SIG-M5 treated with dmso at 0.1 percent for 504 hours (cell line): Measurements from ENCODE around the gene RABGEF1.
A peak's percentile ranks its signal among the peaks of the same experiment; 100 is the strongest.
"Not testable (repeated sequence)": the region's sequence is repeated elsewhere in the genome, so short reads cannot be mapped to it uniquely, and the experiment has no call there.

Source experiments
- DNase-seq: peaks from one replicate; lab custom pipeline; 2025; ENCODE audit not compliant: unreplicated experiment; lab: John Stamatoyannopoulos, UW

Gene RABGEF1

DNA sequence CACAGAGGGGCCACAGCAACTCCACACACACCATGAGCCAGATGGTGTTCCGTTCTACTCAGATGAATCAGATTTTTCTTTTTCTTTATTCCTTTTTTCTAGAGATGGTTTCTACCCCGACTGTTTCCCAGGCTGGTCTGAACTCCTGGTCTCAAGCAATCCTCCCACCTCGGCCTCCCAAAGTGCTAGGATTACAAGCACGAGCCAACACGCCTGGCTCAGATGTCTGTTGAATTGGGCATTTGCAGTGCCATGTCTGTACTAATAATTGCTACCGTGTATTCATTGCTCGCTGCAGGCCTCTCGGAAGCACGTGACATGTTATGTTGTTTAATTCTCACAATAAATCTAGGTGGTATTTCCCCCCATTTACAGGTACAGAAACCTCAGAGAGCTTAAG, 67.2 kb downstream of the RABGEF1 start:
- no peak for DNase-seq

DNA sequence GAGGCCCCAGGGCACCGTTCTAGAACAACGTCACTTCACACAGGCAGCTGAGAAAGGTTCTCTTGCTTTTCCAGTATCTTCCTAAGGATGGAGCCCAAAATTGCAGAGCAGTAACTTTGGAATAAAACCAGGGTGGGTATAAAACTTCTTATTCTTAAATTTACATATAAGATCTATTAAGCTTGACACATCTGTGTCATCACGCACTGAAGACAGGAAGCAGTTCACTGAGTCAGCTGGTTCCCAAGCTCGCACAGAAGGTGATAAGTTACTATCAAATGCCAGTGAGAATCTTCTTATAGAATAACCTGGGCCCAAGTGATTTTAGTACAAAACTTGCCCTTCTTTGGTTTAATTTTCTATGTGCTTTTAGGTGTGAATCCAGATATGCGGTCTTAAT, 70.2 kb downstream of the RABGEF1 start:
- DNase-seq, result no peak

DNA sequence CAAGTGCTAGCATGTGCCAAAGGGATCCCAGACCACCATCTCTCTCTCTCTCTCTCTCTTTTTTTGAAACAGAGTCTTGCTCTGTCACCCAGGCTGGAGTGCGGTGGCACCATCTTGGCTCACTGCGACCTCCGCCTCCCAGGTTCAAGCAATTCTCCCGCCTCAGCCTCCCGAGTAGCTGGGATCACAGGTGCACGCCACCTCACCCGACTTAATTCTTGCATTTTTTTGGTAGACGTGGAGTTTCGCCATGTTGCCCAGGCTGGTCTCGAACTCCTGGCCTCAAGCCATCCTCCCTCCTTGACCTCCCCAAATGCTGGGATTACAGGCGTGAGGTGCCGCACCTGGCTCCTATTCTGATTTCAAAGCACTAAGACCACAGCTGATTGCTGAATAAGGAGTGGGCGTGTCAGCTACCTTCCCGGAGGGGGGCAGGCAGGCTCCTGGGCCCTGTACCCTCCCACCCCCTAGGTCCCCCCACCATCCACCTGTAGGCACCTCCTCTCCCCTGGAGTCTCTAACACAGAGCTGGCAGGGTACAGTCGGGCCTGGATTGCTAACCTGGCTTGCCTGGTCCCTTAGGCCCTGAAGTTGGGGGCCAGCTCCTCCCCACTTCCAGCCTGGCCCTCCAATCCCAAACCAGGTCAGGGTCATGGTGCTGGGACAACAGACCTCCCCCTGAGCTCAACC, 74.8 kb downstream of the RABGEF1 start:
- DNase-seq, result not testable (repeated sequence)

DNA sequence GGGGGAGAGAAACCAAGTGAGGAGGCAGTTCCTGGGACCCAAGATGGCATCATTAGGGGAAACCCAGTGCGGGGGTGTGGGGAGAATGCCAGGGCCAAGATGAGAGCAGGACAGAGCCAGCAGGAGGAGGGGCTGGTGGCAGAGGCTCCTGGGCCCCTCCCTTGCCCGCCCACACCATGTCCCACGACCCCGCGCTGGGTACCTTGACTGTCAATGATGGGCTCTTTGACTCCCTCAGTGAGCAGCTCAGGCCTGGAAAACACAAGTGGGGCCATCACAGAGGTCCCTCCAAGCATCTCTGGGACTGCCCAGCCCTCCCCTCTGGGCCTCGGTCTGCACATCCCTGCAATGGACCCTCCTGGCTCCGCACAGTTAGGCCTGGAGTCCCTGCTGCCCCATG, 75.4 kb downstream of the RABGEF1 start:
- DNase-seq, result no peak

DNA sequence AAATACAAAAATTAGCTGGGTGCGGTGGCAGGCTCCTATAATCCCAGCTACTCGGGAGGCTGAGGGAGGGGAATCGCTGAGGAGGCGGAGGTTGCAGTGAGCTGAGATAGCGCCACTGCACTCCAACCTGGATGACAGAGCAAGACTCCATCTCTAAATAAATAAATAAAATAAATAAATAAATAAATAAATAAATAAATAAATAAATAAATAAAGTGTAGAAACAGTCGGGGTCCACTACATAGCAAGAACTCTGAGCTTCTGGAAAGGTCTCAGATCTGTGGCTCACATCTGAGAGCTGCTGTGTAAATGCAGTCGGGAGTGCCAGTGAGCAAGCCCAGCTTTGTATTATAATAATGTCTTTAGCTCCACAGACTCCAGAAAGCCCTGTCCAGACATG, 76.1 kb downstream of the RABGEF1 start:
- DNase-seq, result not testable (repeated sequence)

DNA sequence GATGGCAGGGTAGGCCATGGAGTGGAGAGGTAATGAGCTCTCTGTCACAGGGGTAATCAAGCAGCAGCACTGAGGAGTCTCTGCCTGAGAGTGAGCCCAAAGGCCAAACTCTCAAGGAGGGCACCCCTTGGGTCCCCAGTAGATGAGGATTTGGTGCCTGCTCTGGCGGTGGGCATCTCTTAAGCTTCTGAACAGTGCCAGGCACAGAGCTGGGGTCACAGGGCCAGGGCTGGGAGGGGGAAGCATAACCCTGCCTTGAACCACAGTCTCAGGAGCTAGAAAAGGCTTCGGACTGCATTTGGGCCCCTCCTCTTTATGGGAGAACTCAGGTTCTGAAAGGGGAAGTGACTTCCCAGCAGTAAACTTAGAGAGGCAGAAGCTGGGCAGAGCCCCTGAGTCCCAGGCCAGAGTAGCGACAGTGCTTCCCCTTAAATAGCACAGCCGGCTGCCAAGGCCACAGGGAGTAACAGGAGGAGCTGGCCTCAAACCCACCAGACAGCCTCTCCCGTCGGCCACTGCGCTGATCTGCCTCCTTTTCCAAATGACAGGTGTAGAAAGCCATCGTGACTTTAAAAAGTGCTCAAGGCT, 76.8 kb downstream of the RABGEF1 start:
- peak; percentile 41 for DNase-seq

DNA sequence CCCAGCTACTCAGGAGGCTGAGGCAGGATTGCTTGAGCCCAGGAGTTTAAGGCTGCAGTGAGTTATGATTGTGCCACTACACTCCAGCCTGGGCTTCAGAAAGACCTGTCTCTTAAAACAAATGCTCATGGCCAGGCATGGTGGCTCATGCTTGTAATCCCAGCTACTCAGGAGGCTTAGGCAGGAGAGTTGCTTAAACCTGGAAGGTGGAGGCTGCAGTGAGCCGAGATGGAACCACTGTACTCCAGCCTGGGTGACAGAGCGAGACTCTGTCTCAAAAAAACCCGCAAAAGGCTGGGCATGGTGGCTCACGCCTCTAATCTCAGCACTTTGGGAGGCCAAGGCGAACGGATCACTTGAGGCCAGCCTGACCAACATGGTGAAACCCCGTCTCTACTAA, 77.4 kb downstream of the RABGEF1 start:
- DNase-seq, result not testable (repeated sequence)

DNA sequence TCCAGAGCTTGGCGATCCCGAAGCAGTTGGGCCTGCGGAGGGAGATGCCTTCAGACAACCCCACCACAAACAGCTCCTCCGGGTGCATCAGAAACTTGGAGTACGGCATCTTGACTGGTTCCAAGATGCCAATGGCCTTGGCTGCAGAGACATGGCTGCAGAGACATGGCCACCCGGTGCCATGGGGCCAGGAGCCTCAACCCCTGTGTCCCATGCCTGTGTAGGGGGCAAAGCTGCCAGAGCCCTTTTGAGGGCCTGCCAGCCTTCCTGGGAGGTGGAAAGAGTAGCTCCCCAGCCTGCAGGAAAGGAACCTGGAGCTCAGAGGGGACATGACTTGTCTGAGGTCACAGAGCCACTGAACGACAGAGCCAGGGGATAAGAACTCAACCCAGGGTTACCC, 83.5 kb downstream of the RABGEF1 start:
- no peak for DNase-seq

DNA sequence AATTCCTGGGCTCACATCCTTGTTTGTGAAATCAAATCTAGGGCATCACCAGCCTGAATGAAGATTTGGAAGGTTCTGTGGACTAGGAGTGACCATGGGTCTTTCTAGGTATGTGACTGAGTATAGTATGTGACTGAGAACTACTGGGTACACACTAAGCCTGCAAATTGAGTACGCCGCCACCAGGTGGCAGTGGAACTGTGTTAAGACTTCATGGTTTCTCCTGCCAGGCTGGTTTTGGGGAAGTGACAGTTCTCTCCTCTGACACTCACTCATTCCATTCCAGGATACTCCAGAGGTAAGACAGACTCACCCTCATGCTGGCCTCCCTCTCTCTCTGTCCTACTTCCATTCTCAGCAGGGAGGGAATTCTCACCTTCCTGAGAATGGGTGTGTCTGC, 85.0 kb downstream of the RABGEF1 start:
- DNase-seq, result peak; percentile 81

DNA sequence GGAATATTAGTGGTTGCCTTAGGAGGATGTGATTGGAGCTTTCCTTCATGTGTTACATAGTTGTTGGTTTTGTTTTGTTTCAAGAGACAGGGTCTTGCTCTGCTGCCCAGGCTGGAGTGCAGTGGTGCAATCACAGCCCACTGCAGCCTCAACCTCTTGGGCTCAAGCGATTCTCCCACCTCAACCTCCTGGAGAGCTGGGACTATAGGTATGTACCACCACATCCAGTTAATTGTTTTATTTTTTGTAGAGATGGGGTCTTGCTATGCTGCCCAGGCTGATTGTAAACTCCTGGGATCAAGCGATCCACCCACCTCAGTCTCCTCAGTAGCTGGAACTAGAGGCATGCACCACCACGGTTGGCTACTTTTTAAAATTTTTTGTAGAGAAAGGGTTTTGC, 86.1 kb downstream of the RABGEF1 start:
- no peak for DNase-seq

DNA sequence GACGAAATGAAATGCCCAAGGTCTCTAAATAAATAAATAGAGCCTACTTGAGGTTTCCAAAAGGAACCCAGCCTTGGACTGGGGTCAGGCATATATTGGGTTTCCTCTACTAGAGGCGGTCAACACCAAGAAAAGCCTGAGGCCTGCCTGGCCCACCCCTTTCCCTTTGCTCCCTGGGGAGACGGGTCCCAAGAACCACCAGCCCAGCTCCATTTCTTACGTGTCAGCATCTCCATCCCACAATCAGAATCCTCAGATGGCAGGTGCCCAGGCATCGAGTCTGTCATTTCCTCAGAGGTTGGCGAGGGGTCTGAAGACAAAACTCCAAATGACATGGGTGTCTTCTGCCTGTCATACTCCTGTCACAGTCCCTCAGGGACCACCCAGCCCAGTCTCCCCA, 90.4 kb downstream of the RABGEF1 start:
- not testable (repeated sequence) for DNase-seq

DNA sequence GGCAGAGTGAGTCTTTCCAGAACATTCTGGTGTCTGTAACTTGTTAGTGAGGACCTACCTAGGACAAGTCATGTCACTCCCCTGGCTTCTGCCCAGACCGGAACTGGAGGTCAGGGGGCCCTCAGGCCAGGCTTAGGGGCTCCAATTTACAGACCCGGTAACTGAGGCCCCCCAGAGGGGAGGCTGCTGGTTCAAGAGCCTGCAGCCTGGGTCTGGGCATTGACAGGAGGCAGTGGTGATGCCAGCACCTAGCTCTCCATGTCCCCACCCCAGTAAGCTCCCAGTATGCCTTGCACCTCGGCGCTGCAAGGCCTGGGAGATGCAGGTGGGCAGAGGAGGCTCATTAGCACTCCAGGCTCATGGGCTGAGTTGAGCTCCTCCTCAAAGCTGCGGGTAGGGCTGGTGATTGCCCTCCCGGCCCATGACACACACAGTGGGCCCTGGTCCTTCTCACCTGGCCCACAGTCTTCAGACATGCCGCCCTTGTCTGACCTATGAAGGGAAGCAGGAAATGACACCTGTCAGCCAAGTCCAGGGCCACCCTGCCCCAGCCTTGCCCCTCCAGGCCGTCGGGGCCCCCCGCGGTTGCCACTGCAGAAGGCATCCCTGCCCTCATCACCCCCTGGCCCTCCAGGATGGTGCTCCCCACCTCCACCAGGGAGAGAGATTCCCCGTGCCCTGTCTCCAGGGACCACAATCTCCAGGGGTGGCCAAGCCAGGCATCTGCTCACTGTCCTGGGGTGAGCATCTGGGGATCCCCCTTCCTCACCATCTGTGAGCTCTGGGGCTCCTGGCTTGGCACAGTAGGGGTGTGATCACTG, 92.2 kb downstream of the RABGEF1 start:
- DNase-seq, result no peak

DNA sequence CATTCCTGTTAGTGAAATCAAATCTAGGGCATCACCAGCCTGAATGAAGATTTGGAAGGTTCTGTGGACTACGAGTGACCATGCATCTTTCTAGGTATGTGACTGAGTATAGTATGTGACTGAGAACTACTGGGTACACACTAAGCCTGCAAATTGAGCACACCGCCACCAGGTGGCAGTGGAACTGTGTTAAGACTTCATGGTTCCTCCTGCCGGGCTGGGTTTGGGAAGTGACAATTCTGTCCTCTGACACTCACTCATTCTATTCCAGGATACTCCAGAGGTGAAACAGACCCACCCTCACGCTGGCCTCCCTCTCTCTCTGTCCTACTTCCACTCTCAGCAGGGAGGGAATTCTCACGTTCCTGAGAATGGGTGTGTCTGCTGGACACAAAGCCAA, 96.5 kb downstream of the RABGEF1 start:
- DNase-seq, result peak; percentile 64

DNA sequence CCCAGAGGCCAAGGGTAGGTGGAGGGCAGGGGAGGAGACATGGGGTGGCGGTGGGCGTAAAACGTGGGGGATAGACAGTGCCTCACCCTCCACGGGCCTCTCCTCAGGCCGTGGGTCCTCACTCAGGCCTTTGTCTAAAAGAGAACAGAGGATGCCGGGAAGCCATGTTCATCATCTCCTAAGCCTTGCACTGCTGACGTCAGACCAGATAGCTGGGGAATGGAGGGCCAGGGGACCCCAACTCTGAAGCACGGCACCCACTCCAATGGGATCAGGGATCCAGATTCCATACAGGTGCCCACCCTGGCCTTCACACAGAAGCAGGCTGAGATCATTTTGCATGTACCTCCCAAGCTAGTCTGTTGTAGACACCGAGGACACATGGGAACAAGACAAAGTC, 97.1 kb downstream of the RABGEF1 start:
- DNase-seq, result no peak

DNA sequence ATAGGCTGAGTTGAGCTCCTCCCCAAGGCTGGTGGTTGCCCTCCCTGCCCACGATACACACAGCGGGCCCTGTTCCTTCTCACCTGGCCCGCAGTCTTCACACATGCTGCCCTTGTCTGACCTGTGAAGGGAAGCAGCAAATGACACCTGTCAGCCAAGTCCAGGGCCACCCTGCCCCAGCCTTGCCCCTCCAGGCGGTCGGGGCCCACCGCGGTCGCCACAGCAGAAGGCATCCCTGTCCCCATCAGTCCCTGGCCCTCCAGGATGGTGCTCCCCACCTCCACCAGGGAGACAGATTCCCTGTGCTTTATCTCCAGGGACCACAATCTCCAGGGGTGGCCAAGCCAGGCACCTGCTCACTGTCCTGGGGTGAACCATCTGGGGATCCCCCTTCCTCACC, 99.3 kb downstream of the RABGEF1 start:
- DNase-seq, result no peak

DNA sequence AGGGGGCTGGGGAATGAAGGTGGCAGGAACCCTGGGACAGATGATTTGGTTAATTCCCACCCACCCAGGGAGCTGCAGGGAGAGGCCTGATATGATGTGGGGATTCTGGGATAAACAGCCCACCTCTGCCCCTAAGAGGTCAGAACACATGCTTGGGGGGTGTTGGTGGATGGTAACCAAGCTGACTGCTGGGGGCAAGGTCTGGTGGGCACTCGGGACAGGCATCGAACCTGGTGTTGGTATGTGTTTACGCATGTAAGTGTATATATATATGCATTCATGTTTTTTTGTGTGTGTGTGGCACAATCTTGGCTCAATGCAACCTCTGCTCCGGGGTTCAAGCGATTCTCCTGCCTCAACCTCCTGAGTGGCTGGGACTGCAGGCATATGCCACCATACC, 99.8 kb downstream of the RABGEF1 start:
- no peak for DNase-seq

DNA sequence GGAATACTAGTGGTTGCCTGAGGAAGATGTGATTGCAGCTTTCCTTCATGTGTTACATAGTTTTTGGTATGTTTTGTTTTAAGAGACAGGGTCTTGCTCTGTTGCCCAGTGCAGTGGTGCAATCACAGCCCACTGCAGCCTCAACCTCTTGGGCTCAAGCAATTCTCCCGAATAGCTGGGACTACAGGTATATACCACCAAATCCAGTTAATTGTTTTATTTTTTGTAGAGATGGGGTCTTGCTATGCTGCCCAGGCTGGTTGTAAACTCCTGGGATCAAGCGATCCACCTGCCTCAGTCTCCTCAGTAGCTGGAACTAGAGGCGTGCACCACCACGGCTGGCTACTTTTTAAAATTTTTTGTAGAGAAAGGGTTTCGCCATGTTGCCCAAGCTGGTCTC, 101.4 kb downstream of the RABGEF1 start:
- DNase-seq, result no peak

DNA sequence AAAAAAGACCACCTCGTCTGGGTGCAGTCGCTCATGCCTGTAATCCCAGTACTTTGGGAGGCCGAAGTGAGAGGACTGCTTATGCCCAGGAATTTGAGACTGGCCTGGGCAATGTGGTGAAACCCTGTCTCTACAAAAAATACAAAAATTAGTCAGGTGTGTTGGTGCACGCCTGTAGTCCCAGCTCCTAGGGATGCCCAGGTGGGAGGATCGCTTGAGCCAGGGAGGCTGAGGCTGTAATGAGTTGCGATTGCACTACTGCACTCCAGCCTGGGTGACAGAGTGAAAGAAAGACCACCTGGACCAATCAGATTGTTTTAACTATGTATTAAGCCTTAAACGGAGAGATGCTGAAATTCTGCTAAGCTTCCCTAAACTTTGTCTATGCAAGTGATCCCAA, 103.0 kb downstream of the RABGEF1 start:
- DNase-seq, result not testable (repeated sequence)

DNA sequence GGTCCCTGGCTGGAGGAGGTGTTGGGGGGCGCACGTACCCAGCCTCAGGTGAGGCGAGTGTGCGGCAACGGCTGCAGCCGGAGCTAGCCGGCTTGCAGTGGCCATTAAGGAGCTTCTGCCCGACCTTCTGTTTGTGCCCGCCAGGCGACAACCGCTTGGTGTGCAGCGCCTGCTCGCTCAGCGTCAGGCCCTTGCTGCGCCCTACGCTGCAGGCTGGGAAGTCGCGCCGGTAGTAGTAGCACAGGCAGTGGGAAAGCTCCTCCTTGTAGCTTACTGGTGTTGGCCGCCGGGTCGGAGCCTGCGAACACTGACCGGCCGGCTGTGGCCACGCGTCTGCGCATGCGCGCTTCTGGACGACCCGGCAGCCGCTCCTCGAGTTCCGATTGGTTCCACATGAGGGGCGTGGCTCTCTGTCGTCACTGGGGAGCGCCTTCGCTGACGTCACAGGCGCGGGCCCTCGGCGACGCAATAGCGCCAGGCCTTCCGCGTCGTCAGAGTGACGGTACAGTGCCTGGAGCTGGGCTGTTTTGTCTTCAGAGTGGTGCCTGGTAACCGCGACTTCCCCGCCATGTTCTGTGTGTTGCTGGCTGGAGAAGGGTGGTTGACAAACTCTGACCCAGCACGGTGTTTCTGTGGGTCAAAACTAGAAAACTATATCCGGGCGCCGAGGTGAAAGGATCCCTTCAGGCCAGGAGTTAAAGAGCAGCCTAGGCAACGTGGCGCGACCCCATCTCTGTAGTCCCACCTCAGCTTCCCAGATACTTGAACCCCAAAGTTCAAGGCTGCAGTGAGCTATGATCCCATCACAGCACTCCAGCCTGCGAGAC, 104.2 kb downstream of the RABGEF1 start:
- DNase-seq, result peak; percentile 96

DNA sequence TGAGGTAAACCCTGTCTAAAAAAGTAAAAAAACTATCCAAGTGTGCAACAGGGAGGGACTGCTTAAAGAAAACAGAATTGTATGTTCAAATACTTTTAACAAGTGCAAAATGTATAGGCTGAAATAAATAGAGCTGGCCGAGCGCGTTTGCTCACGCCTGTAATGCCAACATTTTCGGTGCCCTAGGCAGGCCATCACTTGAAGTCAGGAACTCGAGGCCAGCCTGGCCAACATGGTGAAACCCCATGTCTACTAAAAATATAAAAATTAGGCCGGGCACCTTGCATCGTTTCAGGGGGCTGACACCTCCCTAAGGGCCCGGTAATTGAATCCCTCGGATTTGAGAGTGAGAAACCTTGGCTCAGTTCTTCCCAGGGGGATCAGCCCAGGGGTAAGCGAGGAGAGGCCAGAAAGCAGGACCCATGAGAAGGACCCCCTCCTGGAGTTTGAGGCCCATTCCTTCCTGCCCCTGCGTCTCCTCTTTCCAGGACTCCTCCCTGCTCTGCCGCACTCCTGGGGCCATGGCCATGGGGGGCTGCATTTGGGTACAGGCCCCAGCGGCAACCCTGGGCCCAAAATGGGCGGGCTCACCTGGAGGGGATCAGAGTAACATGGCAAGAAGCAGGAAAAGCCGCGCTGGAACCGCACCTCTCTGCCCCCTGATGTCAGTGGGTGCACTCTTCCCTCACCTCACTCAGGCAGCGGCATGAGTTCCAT, 105.0 kb downstream of the RABGEF1 start:
- DNase-seq, result no peak

DNA sequence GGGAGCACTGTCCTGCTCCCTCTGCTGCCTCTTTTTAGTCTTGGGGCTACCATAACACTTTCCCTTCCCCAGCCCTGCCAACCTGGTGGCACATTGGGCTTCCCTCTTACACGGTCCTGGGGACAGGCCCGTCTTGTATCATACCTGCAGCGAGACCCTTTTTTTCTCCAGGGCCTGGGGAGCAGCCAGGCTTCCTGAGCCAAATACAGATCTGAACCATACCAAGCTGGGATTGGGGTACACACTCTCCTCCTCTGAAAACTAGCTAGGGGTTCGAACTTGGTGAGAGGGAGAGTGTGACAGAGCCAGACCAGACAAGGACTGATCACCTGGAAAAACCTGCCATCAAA, 105.5 kb downstream of the RABGEF1 start:
- not testable (repeated sequence) for DNase-seq
